Activated CD4-positive, CD25-positive, alpha-beta regulatory T cell treated with anti-CD3 and anti-CD28 coated beads, Interleukin-2, amount 50 U/mL, for 16 hours (primary cell): ENCODE results near the gene ANLN.
"Not testable (repeated sequence)": the region's sequence is repeated elsewhere in the genome, so short reads cannot be mapped to it uniquely, and the experiment has no call there.

Experiments used
- DNase-seq: peaks from one replicate; pipeline ENCODE4 v3.0.0-alpha.2; 2020; ENCODE audit warnings: low read depth, low spot score

ANLN gene

DNA sequence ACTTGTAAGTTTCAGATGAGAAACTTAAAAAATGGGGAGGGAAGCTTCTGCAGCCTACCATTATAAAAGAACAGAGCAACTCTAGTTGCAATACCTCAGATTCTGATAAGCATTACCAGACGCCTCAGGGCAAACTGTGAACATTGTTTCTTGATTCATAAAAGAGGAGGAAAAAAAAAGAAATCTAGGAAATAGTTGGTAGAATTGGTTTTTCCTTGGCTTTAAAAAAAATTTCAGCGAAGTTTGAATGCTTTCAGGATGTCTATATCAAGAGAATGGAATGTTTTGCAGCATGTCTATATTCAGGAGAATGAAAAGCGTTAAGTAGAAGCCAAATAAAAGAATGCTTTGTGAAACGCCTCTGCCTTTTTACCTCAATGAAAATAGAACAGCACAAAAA is 17.5 kb upstream of the ANLN start:
- no peak for DNase-seq

DNA sequence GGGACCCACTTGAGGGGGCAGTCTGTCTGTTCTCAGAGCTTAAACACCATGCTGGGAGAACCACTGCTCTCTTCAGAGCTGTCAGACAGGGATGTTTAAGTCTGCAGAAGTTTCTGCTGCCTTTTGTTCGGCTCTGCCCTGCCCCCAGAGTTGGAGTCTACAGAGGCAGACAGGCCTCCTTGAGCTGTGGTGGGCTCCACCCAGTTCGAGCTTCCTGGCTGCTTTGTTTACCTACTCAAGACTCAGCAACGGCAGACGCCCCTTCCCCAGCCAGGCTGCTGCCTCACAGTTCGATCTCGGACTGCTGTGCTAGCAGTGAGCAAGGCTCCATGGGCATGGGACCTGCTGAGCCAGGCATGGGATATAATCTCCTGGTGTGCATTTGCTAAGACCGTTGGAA is 11.1 kb upstream of the ANLN start:
- DNase-seq: not testable (repeated sequence)

DNA sequence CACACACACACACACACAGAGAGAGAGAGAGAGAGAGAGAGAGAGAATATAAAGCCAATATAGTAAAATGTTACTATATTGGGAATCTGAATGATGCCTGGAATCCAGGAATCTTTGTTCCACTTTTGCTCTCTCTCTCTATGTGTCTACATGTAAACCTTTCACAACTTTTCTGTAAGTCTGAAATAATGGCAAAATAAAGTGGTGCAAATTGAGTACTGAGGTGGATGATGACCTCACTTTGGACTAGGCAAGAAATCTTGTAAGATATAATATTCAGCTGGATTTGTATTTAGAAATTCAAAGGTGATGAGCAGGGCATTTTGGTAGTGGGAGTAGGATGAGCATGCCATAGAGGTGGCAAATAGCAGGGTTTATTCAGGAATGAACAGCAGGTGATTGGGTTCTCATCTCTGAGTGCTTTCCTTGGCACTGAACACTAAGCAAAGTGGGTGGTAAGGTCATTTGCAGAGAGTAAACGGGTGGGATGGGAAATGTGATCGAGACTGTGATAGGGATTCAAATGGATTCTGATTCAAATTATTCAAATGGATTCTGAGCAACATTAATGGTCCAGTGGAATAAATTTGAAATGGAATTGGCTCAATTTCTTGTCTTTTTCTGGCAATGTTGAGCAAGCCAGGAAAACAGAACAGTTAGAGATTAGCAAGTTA is 9.7 kb upstream of the ANLN start:
- DNase-seq: no peak

DNA sequence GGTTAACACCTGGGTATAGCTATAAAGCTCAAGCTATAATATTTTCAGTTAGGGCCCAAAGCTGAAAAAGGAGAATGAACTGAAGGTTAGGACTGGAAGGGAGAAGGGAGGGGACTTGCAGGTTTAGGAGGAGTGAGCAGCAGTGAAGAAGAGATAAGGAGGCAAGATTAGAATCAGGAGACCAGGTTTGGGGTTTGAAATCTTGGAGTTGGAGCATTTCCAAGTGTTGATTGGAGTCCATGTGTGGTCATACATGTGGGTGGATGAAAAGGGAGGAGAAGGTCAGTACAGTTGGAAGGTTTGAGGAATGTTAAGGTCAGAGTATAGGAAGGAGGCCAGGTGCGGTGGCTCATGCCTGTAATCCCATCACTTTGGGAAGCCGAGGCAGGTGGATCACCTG is 8.6 kb upstream of the ANLN start:
- no peak for DNase-seq

DNA sequence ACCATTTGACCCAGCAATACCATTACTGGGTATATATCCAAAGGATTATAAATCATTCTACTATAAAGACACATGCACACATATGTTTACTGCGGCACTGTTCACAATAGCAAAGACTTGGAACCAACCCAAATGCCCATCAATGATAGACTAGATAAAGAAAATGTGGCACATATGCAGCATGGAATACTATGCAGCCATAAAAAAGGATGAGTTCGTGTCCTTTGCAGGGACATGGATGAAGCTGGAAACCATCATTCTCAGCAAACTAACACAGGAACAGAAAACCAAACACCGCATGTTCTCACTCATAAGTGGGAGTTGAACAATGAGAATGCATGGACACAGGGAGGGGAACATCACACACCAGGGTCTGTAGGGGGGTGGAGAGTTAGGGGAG is 6.4 kb upstream of the ANLN start:
- not testable (repeated sequence) for DNase-seq

DNA sequence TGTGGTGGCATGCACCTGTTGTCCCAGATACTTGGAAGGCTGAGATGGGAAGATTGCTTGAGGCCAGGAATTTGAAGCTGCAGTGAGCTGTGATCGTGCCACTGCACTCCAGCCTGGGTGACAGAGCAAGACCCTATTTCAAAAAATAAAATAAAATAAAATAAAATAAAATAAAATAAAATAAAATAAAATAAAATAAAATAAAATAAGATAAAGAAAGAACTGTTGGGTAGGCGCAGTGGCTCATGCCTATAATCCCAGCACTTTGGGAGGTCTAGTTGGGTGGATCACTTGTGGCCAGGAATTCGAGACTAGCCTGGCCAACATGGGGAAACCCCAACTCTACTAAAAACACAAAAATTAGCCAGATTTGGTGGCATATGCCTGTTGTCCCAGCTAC is 4.0 kb upstream of the ANLN start:
- DNase-seq: not testable (repeated sequence)

DNA sequence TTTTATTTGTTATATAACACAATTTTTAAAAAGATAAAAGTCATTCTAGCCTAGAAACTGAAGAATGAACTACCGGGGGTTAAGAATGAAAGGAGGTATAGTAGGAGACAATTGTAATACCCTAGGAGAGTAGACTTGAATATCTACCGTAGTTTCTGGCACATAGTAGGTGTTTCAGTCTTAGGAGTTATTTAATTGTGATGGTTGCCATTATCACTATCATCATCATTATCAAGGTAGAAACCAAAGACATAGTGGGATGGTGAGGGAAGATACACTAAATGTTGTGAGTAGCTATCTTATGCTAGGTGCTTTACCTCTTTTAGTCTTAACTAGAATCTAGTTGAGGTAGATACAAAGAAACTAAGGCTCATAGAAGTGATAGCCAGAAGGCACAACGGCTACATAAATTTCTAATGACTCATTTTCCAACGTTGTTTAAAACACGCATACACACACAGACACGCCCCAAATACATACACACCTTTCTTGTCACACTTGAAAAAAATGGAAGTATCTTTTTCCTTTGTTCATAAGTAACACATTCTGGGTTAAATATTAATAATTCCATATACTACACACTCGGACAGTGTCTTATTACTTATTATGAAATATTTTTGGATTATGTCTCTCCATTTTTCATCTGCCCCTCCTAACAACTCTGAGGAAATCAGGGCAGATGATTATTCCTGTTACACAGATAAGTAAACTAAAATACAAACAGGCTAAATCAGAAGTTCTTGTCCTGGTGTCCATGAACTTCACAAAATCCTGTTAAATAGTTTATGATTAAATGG is 2.0 kb upstream of the ANLN start:
- DNase-seq: no peak

DNA sequence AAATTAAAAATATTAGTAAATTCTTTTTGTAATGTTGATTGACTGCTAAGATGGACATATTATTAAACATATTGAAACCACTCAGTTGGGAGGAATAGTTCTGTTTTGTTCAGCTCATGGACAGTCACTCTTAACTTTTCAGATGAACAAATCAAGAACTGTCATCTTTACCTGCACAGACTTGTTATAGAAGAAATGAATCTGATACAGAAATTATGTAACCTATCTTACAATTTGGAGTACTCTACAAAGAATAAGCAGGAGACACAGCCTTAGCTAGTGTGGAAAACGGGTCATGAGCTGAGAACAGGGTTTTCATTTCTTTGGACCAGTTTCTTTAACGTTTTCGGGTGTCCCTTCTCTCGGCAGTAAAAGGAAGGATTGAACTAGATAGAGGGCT is 1.2 kb upstream of the ANLN start:
- no peak for DNase-seq

DNA sequence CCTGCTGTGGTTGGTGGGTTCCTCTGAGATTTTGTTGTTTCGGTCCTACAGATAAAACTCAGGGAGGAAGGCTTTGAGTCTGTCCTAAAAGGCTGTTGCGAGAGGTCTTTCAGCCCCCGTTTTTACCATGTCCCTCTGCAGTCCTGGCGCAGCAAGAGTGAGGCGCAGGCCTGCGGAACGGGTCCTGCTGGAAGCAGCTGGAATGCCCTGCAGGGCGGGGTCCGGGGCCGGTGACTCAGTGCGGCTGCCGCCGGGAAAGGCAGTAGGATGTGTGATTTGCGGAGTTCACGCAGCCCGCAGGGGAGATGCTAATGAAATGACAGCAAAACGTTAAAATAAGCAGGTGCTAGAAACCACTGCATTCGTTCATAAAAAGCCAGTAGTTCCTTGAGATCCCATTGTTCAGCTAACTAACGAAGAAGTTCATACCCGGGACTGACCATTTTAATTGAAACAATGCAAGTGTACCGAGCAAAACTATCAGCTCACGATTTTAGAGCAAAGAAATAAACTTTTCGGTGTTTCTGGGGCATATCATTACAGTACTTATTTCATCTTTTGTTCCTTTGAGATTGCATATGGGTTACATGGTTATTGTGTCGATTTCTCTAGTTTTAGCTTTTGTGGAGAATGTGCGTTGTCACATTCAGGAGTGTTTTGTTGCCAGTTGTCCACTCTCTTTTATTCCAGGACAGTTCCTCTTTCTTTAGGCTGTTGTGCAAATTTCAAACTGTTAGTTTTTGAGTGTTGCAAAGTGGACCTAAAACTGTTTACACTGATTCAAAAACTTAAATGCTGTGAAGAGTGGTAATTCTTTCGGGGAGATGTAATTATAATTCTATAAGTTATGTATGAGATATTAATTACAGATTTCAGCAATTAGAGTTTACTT is 783 bp downstream of the ANLN start:
- DNase-seq: no peak

DNA sequence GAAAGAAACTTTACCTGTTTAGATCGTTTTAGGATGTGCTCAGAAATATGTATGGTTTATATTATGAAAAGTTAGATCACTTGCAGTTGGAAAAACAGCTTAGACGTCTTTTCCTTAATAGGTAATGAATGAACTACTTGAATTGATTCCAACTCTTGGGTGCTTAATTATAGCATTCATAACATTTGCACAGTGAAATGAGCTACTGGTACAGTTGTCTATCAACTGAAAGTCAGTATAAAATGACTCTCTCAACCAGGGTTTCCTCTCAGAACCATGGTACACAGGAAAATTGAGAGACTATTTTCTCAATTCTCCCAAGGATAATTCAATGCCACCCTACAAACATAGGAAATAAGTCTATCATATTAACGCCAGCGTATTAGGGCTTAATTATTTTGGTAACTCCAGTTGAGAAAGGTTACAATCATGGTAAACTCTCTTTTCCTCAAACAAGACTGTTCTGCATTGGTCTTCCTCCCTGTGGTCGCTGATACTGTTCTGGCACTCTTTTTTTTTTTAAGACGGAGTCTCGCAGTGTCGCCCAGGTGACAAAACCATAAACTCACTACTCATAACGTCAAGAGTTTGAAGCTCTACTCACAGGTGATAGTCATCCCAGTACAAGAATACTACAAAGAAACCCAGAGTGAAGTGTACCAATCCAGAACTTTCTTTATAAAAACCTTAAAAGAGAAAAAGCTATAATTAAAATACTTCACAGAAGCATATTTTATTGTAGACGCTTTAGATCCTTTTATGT is 2.0 kb downstream of the ANLN start:
- DNase-seq: no peak

DNA sequence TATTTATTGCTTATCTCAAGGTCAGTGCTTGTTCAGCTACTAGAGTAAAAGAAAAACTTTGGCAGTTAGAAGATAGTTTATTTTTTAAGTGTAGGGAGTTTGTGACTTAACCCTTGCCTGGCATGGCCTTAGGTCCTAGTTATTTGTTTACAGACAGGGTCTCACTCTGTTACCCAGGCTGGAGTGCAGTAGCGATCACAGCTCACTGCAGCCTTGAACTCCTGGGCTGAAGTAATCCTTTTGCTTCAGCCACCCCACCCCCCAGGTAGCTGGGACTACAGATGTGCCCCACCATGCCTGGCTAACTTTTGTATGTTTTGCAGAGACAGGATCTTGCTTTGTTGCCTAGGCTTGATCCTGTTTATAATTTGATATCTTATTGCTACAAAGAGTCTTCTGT is 4.2 kb downstream of the ANLN start:
- DNase-seq: no peak

DNA sequence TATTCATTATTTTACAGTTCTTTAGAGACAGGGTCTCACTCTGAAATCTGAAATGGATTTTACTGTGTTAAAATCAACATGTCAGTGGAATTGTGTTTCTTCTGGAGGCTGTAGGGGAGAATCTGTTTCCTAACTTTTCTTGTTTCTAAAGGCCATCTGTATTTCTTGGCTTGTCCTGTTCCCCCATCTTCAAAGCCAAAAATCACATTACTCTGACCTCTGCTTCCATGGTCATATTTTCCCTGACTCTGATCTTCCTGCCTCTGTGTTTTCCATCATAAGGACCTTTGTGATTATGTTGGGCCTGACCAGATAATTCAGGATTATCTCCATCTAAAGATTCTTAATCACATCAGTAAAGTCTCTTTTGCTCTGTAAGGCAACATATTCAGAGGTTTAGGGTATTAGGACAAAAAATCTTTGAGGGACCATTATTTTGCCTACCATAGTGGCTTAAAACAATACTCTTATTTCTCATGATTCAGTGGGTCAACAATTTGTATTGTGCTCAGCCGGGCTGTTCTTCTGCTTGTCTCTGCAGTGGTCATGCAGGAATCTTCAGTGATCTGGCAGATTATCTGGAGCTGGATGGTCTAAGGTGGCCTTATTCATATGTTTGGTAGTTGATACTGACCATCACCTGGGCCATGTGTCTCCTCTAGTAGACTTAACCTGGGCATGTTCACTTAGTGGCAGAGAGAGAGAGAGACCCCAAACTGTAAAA is 5.7 kb downstream of the ANLN start:
- DNase-seq: no peak

DNA sequence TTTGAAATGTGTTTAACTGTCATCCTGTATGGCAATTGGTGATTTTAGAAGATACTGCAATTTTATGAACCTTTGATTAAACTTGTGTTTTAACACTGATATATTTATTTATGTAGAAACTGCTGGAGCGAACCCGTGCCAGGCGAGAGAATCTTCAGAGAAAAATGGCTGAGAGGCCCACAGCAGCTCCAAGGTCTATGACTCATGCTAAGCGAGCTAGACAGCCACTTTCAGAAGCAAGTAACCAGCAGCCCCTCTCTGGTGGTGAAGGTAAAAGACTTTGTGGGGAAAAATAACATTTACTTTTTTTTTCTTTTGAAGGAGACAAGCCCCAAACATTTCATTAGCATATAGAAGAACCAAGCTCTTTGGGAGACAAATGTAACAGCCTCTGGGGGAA is 6.5 kb downstream of the ANLN start:
- no peak for DNase-seq

DNA sequence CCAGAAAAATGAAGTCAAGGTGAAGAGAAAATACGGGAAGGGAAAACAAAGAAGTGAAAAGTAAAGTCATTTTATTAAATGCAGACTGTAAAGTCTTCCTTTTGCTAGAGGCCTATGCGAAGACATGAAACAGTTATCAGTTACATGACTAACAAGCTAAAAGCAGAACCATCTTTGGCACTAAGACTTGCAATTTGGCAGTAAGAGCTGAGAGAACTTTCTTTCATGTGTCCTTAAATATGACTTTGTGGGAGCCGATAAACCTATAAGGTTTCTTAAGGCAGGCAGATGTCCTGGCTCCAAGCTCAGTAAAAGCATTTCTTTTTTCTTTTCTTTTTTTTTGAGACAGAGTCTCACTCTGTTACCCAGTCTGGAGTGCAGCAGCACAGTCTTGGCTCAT is 10.4 kb downstream of the ANLN start:
- DNase-seq: no peak

DNA sequence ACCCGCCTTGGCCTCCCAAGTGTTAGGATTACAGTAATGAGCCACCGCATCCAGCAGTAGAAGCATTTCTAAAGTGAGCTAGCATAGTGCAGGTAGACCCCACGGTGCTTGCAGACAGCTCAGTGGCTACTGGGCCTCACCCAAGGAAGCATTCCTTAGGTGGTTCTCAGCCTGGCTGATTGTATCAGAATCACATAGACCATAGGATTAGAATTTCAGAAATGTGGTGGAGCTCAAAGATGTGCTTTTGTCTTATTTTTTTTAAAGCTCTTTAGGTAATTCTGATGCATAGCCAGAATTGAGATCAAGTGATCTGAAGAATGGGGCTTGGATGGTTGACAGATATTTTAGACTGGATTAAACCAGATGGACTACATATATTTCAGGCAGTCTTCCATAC is 10.9 kb downstream of the ANLN start:
- no peak for DNase-seq

DNA sequence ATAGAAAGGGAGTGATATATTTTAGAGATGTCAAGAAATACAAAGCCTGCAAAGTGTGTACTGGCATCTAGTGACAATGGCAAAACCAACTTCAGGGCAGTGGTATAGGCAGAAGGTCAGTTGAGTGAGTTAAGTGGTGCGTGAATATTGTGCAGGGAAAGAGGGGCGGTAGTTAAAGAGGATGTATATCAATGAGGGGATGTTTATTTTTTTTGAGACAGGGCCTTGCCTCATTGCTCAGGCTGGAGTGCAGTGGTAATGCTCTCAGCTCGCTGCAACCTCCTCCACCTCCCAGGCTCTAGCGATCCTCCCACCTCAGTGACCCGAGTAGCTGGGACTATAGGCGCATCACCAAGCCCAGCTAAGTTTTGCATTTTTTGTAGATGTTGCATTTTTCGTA is 13.8 kb downstream of the ANLN start:
- no peak for DNase-seq

DNA sequence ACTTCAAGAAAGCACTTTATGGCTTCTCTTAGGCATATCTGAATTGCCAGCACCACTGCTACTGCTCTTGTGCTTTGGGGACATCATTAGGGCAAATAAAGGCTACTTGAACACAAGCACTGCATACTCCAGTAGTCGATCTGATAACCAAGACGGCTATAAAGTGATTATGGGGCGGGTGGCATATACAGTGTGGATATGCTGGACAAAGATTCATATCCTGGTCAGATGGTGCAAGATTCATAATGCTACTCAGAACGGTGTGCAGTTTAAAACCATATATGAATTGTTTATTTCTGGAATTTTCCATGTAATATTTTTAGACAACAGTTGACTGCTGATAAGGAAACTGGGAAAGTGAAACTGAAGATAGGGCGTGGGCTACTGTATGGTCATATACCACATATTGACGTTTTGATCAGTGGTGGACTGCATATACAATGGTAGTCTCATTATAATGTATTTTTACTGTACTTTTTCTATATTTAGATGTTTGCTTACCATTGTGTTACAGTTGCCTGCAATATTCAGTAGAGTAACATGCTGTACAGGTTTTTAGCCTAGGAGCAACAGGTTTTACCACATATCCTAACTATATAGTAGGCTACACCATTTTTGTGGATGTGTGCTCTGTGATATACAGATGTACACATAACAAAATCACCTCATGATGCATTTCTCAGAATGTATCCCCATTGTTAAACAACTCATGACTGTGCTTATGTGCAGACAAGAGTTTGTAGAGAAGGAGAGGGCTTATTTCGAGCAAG is 15.2 kb downstream of the ANLN start:
- DNase-seq: no peak

DNA sequence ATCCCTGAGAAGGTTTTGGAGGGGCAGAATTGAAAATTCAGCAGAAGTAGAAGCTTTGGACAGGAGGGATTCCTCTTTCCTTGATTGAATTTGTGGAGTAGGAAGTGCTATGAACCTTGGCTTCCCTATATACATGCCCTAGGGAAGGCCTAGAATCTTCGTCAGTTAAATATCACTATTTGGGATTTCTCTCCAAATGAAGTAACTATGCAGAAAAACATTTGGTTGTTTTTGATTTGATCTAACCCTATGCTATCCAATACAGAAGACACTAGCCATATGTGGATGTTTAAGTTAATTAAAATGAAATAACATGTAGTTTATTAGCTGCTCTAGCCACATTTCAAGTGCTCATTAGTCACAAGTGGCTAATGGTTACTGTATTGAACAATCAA is 15.7 kb downstream of the ANLN start:
- no peak for DNase-seq

DNA sequence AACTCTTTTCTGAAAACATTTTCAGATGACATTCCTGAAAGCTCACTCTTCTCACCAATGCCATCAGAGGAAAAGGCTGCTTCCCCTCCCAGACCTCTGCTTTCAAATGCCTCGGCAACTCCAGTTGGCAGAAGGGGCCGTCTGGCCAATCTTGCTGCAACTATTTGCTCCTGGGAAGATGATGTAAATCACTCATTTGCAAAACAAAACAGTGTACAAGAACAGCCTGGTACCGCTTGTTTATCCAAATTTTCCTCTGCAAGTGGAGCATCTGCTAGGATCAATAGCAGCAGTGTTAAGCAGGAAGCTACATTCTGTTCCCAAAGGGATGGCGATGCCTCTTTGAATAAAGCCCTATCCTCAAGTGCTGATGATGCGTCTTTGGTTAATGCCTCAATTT is 16.5 kb downstream of the ANLN start:
- DNase-seq: no peak
